ENCODE measurements around the gene ING3. TPM values are rescaled to one million over a fixed set of nuclear protein-coding genes. Genes with fewer than 3 reads are reported as not detected.
A peak's percentile ranks its signal among the peaks of the same experiment; 100 is the strongest.

Gene ING3, protein sequence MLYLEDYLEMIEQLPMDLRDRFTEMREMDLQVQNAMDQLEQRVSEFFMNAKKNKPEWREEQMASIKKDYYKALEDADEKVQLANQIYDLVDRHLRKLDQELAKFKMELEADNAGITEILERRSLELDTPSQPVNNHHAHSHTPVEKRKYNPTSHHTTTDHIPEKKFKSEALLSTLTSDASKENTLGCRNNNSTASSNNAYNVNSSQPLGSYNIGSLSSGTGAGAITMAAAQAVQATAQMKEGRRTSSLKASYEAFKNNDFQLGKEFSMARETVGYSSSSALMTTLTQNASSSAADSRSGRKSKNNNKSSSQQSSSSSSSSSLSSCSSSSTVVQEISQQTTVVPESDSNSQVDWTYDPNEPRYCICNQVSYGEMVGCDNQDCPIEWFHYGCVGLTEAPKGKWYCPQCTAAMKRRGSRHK
- 32.9 TPM for total RNA-seq (2013)
- polyA plus RNA-seq (10 to 100 TPM; 22.3 to 26.9 (median 25.9) TPM), polyA minus RNA-seq (6.1 and 11.6 TPM in 2 replicates), total RNA-seq (54.4 to 91.5 (median 72.8) reads per million in 11 experiments)

DNA sequence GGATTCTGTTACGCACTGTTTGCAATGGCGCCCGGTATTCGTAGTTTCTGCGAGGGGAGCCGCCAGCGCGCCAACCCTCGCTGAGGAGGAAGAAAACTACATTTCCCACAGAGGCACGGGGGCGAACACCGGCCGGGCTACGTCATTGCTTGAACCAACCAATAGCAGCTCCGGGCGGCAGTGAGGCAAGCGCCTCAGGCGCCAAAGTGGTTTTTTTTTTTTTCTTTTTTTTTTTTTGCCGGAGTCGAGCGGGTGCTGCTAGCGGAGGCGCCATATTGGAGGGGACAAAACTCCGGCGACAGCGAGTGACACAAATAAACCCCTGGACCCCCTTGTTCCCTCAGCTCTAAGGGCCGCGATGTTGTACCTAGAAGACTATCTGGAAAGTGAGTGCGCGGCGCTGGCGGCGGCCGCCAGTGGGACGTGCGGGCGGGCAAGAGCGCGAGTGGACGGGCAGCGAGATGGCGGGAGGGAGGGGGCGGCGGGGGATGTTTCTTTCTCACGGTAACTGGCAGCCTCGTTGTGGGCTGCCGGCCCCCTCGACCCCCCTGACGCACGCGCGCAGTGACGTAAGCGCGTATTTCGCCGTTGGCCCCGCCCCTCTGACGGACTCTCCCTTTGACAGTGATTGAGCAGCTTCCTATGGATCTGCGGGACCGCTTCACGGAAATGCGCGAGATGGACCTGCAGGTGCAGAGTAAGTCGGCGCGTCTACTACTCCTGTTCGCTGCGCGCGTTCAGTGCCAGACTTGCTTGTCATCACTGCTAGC, at the start of gene ING3:
TSS of gene ING3 (plus strand) at position 239 of the 770 bp plus-strand sequence. CDS start at position 359, 120 bp downstream.
- Mint-ChIP-seq H3K27me3 (ENCODE audit: low read depth in 3 of 3) (peaks cover 1 to 5% (median 3%) of the 10 kb centered on the region in 3 donors), H3K4me3 (peak within 1 kb of the TSS; percentile 90 to 95), H3K27ac (peak within 1 kb of the TSS; percentile 97 to 100 (median 99)), H3K9me3 (peaks cover 0 to 2% (median 0%) of the 10 kb centered on the region in 7 donors), H3K36me3 (peaks cover 22 to 28% of the 10 kb centered on the region in 2 donors), H3K4me1 (peaks cover 16% of the 10 kb centered on the region)
- Histone ChIP-seq H3K4me3 (replicated peaks in 1 of 3; ENCODE audit: low read depth in 2 of 3, low read length in 3 of 3) (peak within 1 kb of the TSS; percentile 71 to 82 (median 80)), H3K9me3 (replicated peaks in 1 of 2; ENCODE audit: control insufficient read depth in 1 of 2, insufficient read depth in 1 of 2, low read length in 2 of 2) (no peaks in the 10 kb centered on the region), H3K27ac (ENCODE audit: low read depth in 1 of 2, low read length in 2 of 2) (peak within 1 kb of the TSS; percentile 84 to 94), H2AFZ (ENCODE audit: insufficient read depth, low read depth, low read length, poor library complexity, severe bottlenecking) (peak within 1 kb of the TSS; percentile 76), H3K36me3 (replicated peaks in 1 of 2; ENCODE audit: control insufficient read depth in 1 of 2, insufficient read depth in 2 of 2, low read length in 2 of 2) (peaks cover 27 to 34% of the 10 kb centered on the region in 2 donors), H3K27me3 (ENCODE audit: control insufficient read depth in 2 of 2, insufficient read depth in 2 of 2, low read length in 2 of 2) (no peaks in the 10 kb centered on the region), H3K4me2 (replicated peaks; ENCODE audit: extremely low read depth, low read length, poor library complexity, severe bottlenecking) (peak within 1 kb of the TSS; percentile 79), H3K79me2 (ENCODE audit: insufficient read depth, low read length) (peaks cover 28% of the 10 kb centered on the region), H3K4me1 (ENCODE audit: control insufficient read depth in 1 of 2, insufficient read depth in 2 of 2, low read length in 2 of 2) (peaks cover 13 to 19% of the 10 kb centered on the region in 2 donors), H4K20me1 (ENCODE audit: insufficient read depth, low read length) (peaks cover 19% of the 10 kb centered on the region), H3K9ac (ENCODE audit: insufficient read depth, low read length, poor library complexity, severe bottlenecking) (peak within 1 kb of the TSS; percentile 93)
- intact Hi-C loops (cut with micrococcal nuclease), result no loop called here
- no peak for TF ChIP-seq CTCF (IDR thresholded peaks at IDR 0.05)
- DNase-seq, result peak; percentile 96 to 99 (median 98)
- whole genome bisulfite sequencing (ENCODE audit: insufficient coverage), result under 1% methylated on average over 67 of the region's 71 CpGs
